HCT116 (cell line): ENCODE results near the gene CAMKMT. TPM values are rescaled to one million over a fixed set of nuclear protein-coding genes. Genes with fewer than 3 reads are reported as not detected.

ENCODE experiments used
- ATAC-seq: fragments of 200-7000 bp; cut with Tn5 transposase; 2 replicates; pipeline ENCODE4 v1.9.1; 2020; ENCODE audit warnings: mild to moderate bottlenecking, moderate library complexity
- BruUV-seq: library from RNA; stranded (reverse); fragments of 400-500 nt; replicated peaks from 2 replicates; lab custom pipeline; 2021; lab: Mats Ljungman, UMichigan
- CTCF ChIA-PET: fragments of 300-600 bp; sonication (Branson Sonifier 250); formaldehyde crosslinking; loops from one replicate; lab custom pipeline; 2021; ENCODE audit warnings: antibody characterized with exemption; lab: Charles Lee
- POLR2A ChIA-PET: fragments of 300-600, 350-600 bp; sonication (Branson Sonifier 250); formaldehyde crosslinking; loops from one replicate; lab custom pipeline; 2021; ENCODE audit warnings: antibody characterized with exemption; lab: Charles Lee
- RAD21 ChIA-PET, 2 experiments: fragments of 300-600 bp; sonication (Branson Sonifier 250); formaldehyde crosslinking; loops; one replicate each; lab custom pipeline; 2023; ENCODE audit warnings: low total read pairs in 2 of 2; ENCODE audit not compliant: uncharacterized antibody in 2 of 2, unreplicated experiment in 2 of 2, low non-redundant PET in 1 of 2; lab: Charles Lee
- DNase-seq: peaks from one replicate; pipeline ENCODE4 v3.0.0-alpha.2; 2010; ENCODE audit warnings: low read depth, low spot score
- H2AFZ ChIP-seq: fragments of 200-600 bp; shearing (Covaris generic), sonication (generic); 2 replicates; pipeline ENCODE4 v1.6.1; 2017; ENCODE audit warnings: low read depth, mixed run types, mixed read lengths, antibody characterized with exemption, low read length; ENCODE audit not compliant: poor library complexity, severe bottlenecking
- H3K27ac ChIP-seq: 2 replicates; pipeline ENCODE4 v1.5.1; 2012; ENCODE audit warnings: low read depth, low read length
- H3K27me3 ChIP-seq: fragments of 200-600 bp; sonication (generic); 2 replicates; pipeline ENCODE4 v1.6.1; 2016; ENCODE audit warnings: mixed run types, low read length, mixed read lengths; ENCODE audit not compliant: insufficient read depth
- H3K36me3 ChIP-seq, 2 experiments: fragments of 200-500 bp in 1 of 2; fragments of 200-600 bp in 1 of 2; sonication (Bioruptor generic) in 1 of 2; sonication (generic) in 1 of 2; 2 replicates each; pipeline versions ENCODE4 v1.5.1 to v1.6.1; 2014 to 2016; ENCODE audit warnings: low read length in 2 of 2, inconsistent platforms in 1 of 2, mixed read lengths in 1 of 2, mixed run types in 1 of 2; ENCODE audit not compliant: insufficient read depth in 2 of 2, control insufficient read depth in 1 of 2
- H3K4me1 ChIP-seq, 2 experiments: fragments of 200-600 bp in 1 of 2; sonication (generic) in 1 of 2; 2 replicates each; pipeline versions ENCODE4 v1.5.1 to v1.6.1; 2012 to 2017; ENCODE audit warnings: low read length in 2 of 2, inconsistent platforms in 1 of 2, mild to moderate bottlenecking in 1 of 2, mixed read lengths in 1 of 2, mixed run types in 1 of 2, moderate library complexity in 1 of 2; ENCODE audit not compliant: insufficient read depth in 2 of 2, control insufficient read depth in 1 of 2
- H3K4me2 ChIP-seq: fragments of 200-600 bp; sonication (generic); 2 replicates; pipeline ENCODE4 v1.6.1; 2017; ENCODE audit warnings: mixed run types, low read length, mixed read lengths
- H3K4me3 ChIP-seq, 2 experiments: fragments of 200-600 bp in 1 of 2; sonication (generic) in 1 of 2; replicated peaks in 1 of 2; 2 replicates each; pipeline ENCODE4 v1.5.1; 2011 to 2016; ENCODE audit warnings: low read length in 2 of 2, control low read depth in 1 of 2, low read depth in 1 of 2, mild to moderate bottlenecking in 1 of 2, mixed read lengths in 1 of 2, mixed run types in 1 of 2
- H3K79me2 ChIP-seq: fragments of 200-600 bp; sonication (generic); 2 replicates; pipeline ENCODE4 v1.6.1; 2017; ENCODE audit warnings: mild to moderate bottlenecking, mixed run types, low read length, moderate library complexity, mixed read lengths; ENCODE audit not compliant: insufficient read depth
- H3K9ac ChIP-seq: fragments of 200-600 bp; sonication (generic); 2 replicates; pipeline ENCODE4 v1.6.1; 2016; ENCODE audit warnings: low read length, mixed read lengths
- H3K9me2 ChIP-seq: fragments of 200-600 bp; sonication (generic), shearing (Covaris generic); 2 replicates; pipeline ENCODE4 v1.6.1; 2017; ENCODE audit warnings: mixed run types, mild to moderate bottlenecking, moderate library complexity; ENCODE audit not compliant: insufficient read depth
- H3K9me3 ChIP-seq, 2 experiments: fragments of 200-500 bp in 1 of 2; fragments of 200-600 bp in 1 of 2; sonication (Bioruptor generic) in 1 of 2; sonication (generic) in 1 of 2; 2 replicates each; pipeline ENCODE4 v1.6.1; 2014 to 2017; ENCODE audit warnings: low read length in 2 of 2, mixed read lengths in 2 of 2, inconsistent platforms in 1 of 2, low read depth in 1 of 2, mild to moderate bottlenecking in 1 of 2, mixed run types in 1 of 2, moderate library complexity in 1 of 2; ENCODE audit not compliant: control insufficient read depth in 1 of 2, insufficient read depth in 1 of 2
- H4K20me1 ChIP-seq: fragments of 200-600 bp; sonication (generic), shearing (Covaris generic); 2 replicates; pipeline ENCODE4 v1.6.1; 2017; ENCODE audit warnings: mixed run types, mild to moderate bottlenecking, moderate library complexity; ENCODE audit not compliant: insufficient read depth
- ATF3 ChIP-seq: IDR thresholded peaks from 2 replicates; pipeline ENCODE4 v1.6.1; 2012
- CBX3 ChIP-seq: IDR thresholded peaks from 2 replicates; pipeline ENCODE4 v1.6.1; 2012; ENCODE audit warnings: low read depth
- CEBPB ChIP-seq: IDR thresholded peaks from 2 replicates; pipeline ENCODE4 v1.6.1; 2012; ENCODE audit warnings: low read depth
- EGR1 ChIP-seq: IDR thresholded peaks from 2 replicates; pipeline ENCODE4 v1.6.1; 2012; ENCODE audit warnings: low read depth
- EZH2 ChIP-seq: fragments of 200-600 bp; sonication (generic); IDR thresholded peaks from 2 replicates; pipeline ENCODE4 v1.6.1; 2017; ENCODE audit warnings: antibody characterized with exemption, mixed run types
- EZH2phosphoT487 ChIP-seq: fragments of 200-600 bp; IDR thresholded peaks from 2 replicates; pipeline ENCODE4 v1.6.1; 2018; ENCODE audit warnings: antibody characterized with exemption, borderline replicate concordance
- FOSL1 ChIP-seq: IDR thresholded peaks from 2 replicates; pipeline ENCODE4 v1.6.1; 2012; ENCODE audit warnings: low read depth
- MAX ChIP-seq: IDR thresholded peaks from 2 replicates; pipeline ENCODE4 v1.6.1; 2012
- POLR2AphosphoS5 ChIP-seq: IDR thresholded peaks from 2 replicates; pipeline ENCODE4 v1.6.1; 2011; ENCODE audit warnings: mild to moderate bottlenecking, low read depth, low read length, moderate library complexity
- RAD21 ChIP-seq: IDR thresholded peaks from 2 replicates; pipeline ENCODE4 v1.6.1; 2012; ENCODE audit warnings: low read depth, mild to moderate bottlenecking
- REST ChIP-seq: IDR thresholded peaks from 2 replicates; pipeline ENCODE4 v1.6.1; 2012; ENCODE audit warnings: low read depth
- SIN3A ChIP-seq: IDR thresholded peaks from 2 replicates; pipeline ENCODE4 v1.6.1; 2012; ENCODE audit warnings: low read depth
- SP1 ChIP-seq: IDR thresholded peaks from 2 replicates; pipeline ENCODE4 v1.6.1; 2012; ENCODE audit warnings: low read depth
- SRF ChIP-seq: IDR thresholded peaks from 2 replicates; pipeline ENCODE4 v1.6.1; 2012; ENCODE audit warnings: low read depth
- YY1 ChIP-seq: IDR thresholded peaks from 2 replicates; pipeline ENCODE4 v1.6.1; 2011; ENCODE audit warnings: low read length, low read depth, moderate library complexity, mild to moderate bottlenecking; ENCODE audit not compliant: insufficient replicate concordance; ENCODE audit errors: extremely low read depth
- ZBTB33 ChIP-seq: IDR thresholded peaks from 2 replicates; pipeline ENCODE4 v1.6.1; 2011; ENCODE audit warnings: mild to moderate bottlenecking, low read length, moderate library complexity; ENCODE audit not compliant: insufficient replicate concordance; ENCODE audit errors: extremely low read depth
- ZNF274 ChIP-seq: fragments of 200-500 bp; sonication (Bioruptor generic); IDR thresholded peaks from 2 replicates; pipeline ENCODE4 v1.6.1; 2014; ENCODE audit warnings: mild to moderate bottlenecking, low read depth, low read length, inconsistent platforms
- intact Hi-C: fragments of 100-400 bp; cut with micrococcal nuclease; formaldehyde crosslinking; loops from 2 replicates; pipeline ENCODE4 v1.10.0; 2022
- total RNA-seq: library from RNA; stranded (reverse); gene quantifications from one replicate; pipeline ENCODE4 v1.2.1, GENCODE V29; 2021; ENCODE audit not compliant: unreplicated experiment

CAMKMT gene
- total RNA-seq, 1 experiment from 2014 or later: 10.6 TPM

- DNase-seq (no peak), ATAC-seq (no peak)
- Histone ChIP-seq H3K27ac (no peak overlapping the region), H2AFZ (no peak overlapping the region), H3K4me3 (no peak overlapping the region), H3K79me2 (no peaks in the 10 kb centered on the region), H3K27me3 (peaks cover 75% of the 10 kb centered on the region), H4K20me1 (no peaks in the 10 kb centered on the region), H3K9me3 (no peaks in the 10 kb centered on the region), H3K4me1 (no peaks in the 10 kb centered on the region), H3K9ac (no peak overlapping the region), H3K4me2 (no peak overlapping the region), H3K36me3 (no peaks in the 10 kb centered on the region), H3K9me2 (no peaks in the 10 kb centered on the region)
- TF ChIP-seq EZH2phosphoT487: no peak
- no peak for TF ChIP-seq ZBTB33
- TF ChIP-seq EGR1: no peak
- TF ChIP-seq FOSL1: no peak
- no peak for TF ChIP-seq YY1
- no peak for TF ChIP-seq SP1
- TF ChIP-seq CEBPB: no peak
- no peak for TF ChIP-seq SRF
- TF ChIP-seq RAD21: no peak
- no peak for TF ChIP-seq MAX
- no peak for TF ChIP-seq SIN3A
- no peak for TF ChIP-seq POLR2AphosphoS5
- TF ChIP-seq ZNF274: no peak
- TF ChIP-seq CBX3: no peak
- TF ChIP-seq REST: no peak
- no peak for TF ChIP-seq ATF3
- no peak for TF ChIP-seq EZH2
- ChIA-PET RAD21 (no interaction called here), POLR2A (no interaction called here), CTCF (no interaction called here)
- intact Hi-C loops: no loop called here
- no TSS peak for BruUV-seq
Observed at GRCh38 chr2:44810892-44811530, 449.3 kb downstream of the CAMKMT start.
